Bladder microvascular endothelial cell (primary cell): Measurements from ENCODE around the gene SPACDR. TPM values are rescaled to one million over a fixed set of nuclear protein-coding genes. Genes with fewer than 3 reads are reported as not detected.

Experiments used
- total RNA-seq: library from RNA; depleted of rRNA; stranded (reverse); fragments of >200 nt; gene quantifications from 2 replicates; pipeline ENCODE4 v1.2.3, GENCODE V29; 2014

SPACDR gene
- total RNA-seq: 0.32 and 0.38 TPM in 2 replicates

GRCh38 chr7:100464210-100464660 lies at the start of gene SPACDR:
Gene SPACDR, minus strand, starts transcription at chr7:100464260. Its CDS starts 235 bp downstream, at chr7:100464025.

GRCh38 chr7:100483722-100484672 lies 19.9 kb upstream of the SPACDR start, which contains the start of gene NYAP1:
Gene NYAP1, plus strand, starts transcription at chr7:100483927. Its CDS starts 1,385 bp downstream, at chr7:100485312.

GRCh38 chr7:100478958-100479660 lies 15.0 kb upstream of the SPACDR start, which contains the start of gene TSC22D4:
Gene TSC22D4, minus strand, starts transcription at chr7:100479214. Its CDS starts 1,176 bp downstream, at chr7:100478038.

GRCh38 chr7:100429637-100430492 lies 34.2 kb downstream of the SPACDR start, which contains the start of gene MEPCE:
Gene MEPCE, plus strand, starts transcription at chr7:100429831. Its CDS starts 188 bp downstream, at chr7:100430019.

GRCh38 chr7:100428199-100428966 lies 35.7 kb downstream of the SPACDR start, which contains the start of gene ZCWPW1:
Gene ZCWPW1, minus strand, starts transcription at chr7:100428703. Its CDS starts 8,054 bp downstream, at chr7:100420649.

Other genes starting within 250 kb of the SPACDR start
- not detected in 2 replicates for gene PVRIG, start 244.3 kb downstream of the SPACDR start, total RNA-seq
- gene SPDYE3, start 156.6 kb downstream of the SPACDR start, total RNA-seq: not detected in 2 replicates
- gene PILRB, start 106.1 kb downstream of the SPACDR start, total RNA-seq: 7.3 and 21.3 TPM in 2 replicates
- 0.06 and 0.16 TPM in 2 replicates for gene PILRA, start 90.8 kb downstream of the SPACDR start, total RNA-seq
- gene ZCWPW1, start 35.6 kb downstream of the SPACDR start, total RNA-seq: 0.94 and 1.1 TPM in 2 replicates
- gene MEPCE, start 34.4 kb downstream of the SPACDR start, total RNA-seq: 34.2 and 54.1 TPM in 2 replicates
- 8.6 and 17.3 TPM in 2 replicates for gene PPP1R35, start 27.8 kb downstream of the SPACDR start, total RNA-seq
- gene TSC22D4, start 15.0 kb upstream of the SPACDR start, total RNA-seq: 21.3 and 24.8 TPM in 2 replicates
- 2.5 and 2.6 TPM in 2 replicates for gene NYAP1, start 19.7 kb upstream of the SPACDR start, total RNA-seq
- 25.1 and 33.2 TPM in 2 replicates for gene AGFG2, start 74.9 kb upstream of the SPACDR start, total RNA-seq
- not detected in 2 replicates for gene SAP25, start 109.6 kb upstream of the SPACDR start, total RNA-seq
- 7.3 and 8.6 TPM in 2 replicates for gene LRCH4, start 121.9 kb upstream of the SPACDR start, total RNA-seq
- gene FBXO24, start 122.1 kb upstream of the SPACDR start, total RNA-seq: 0.25 TPM in 1 of 2 replicates, not detected in the other
- 0.38 and 0.49 TPM in 2 replicates for gene PCOLCE, start 138.1 kb upstream of the SPACDR start, total RNA-seq
- 5.3 and 7.6 TPM in 2 replicates for gene MOSPD3, start 148.3 kb upstream of the SPACDR start, total RNA-seq
- gene TFR2, start 177.3 kb upstream of the SPACDR start, total RNA-seq: under 0.01 and 0.57 TPM in 2 replicates
- not detected in 2 replicates for gene ACTL6B, start 192.2 kb upstream of the SPACDR start, total RNA-seq
- gene GNB2, start 209.5 kb upstream of the SPACDR start, total RNA-seq: 79.8 and 102 TPM in 2 replicates
- gene GIGYF1, start 230.0 kb upstream of the SPACDR start, total RNA-seq: 10.2 and 20.9 TPM in 2 replicates
- 28.6 and 36.8 TPM in 2 replicates for gene POP7, start 241.9 kb upstream of the SPACDR start, total RNA-seq